SJCRH30 (cell line): ENCODE data around the gene DSEL. TPM values are rescaled to one million over a fixed set of nuclear protein-coding genes. Genes with fewer than 3 reads are reported as not detected.

ENCODE experiments used
- DNase-seq, 2 experiments: peaks; one replicate each; pipeline ENCODE4 v3.0.0-alpha.2; 2015 to 2020
- H3K27ac ChIP-seq: fragments of 250-450 bp; sonication (Bioruptor Pico); 2 replicates; pipeline ENCODE4 v1.5.1; 2020; ENCODE audit warnings: mild to moderate bottlenecking, moderate library complexity
- H3K27me3 ChIP-seq: fragments of 250-450 bp; sonication (Bioruptor Pico); 2 replicates; pipeline ENCODE4 v1.5.1; 2020; ENCODE audit warnings: mild to moderate bottlenecking, moderate library complexity
- H3K36me3 ChIP-seq: fragments of 250-450 bp; sonication (Bioruptor Pico); 2 replicates; pipeline ENCODE4 v1.5.1; 2020; ENCODE audit warnings: mild to moderate bottlenecking, moderate library complexity
- H3K4me1 ChIP-seq: fragments of 250-450 bp; sonication (Bioruptor Pico); 2 replicates; pipeline ENCODE4 v1.5.1; 2020; ENCODE audit warnings: mild to moderate bottlenecking, moderate library complexity
- H3K4me3 ChIP-seq: fragments of 250-450 bp; sonication (Bioruptor Pico); 2 replicates; pipeline ENCODE4 v1.5.1; 2020; ENCODE audit warnings: mild to moderate bottlenecking, moderate library complexity
- H3K9me3 ChIP-seq: fragments of 250-450 bp; sonication (Bioruptor Pico); replicated peaks from 2 replicates; pipeline ENCODE4 v1.5.1; 2020; ENCODE audit warnings: mild to moderate bottlenecking, moderate library complexity
- total RNA-seq: library from RNA; depleted of rRNA; stranded (reverse); fragments of >200 nt; shearing (Covaris generic); gene quantifications from 2 replicates; pipeline ENCODE4 v1.2.3, GENCODE V29; 2014; rRNA removed

The DSEL gene
- total RNA-seq, result 21.5 and 24.6 TPM in 2 replicates

DNA sequence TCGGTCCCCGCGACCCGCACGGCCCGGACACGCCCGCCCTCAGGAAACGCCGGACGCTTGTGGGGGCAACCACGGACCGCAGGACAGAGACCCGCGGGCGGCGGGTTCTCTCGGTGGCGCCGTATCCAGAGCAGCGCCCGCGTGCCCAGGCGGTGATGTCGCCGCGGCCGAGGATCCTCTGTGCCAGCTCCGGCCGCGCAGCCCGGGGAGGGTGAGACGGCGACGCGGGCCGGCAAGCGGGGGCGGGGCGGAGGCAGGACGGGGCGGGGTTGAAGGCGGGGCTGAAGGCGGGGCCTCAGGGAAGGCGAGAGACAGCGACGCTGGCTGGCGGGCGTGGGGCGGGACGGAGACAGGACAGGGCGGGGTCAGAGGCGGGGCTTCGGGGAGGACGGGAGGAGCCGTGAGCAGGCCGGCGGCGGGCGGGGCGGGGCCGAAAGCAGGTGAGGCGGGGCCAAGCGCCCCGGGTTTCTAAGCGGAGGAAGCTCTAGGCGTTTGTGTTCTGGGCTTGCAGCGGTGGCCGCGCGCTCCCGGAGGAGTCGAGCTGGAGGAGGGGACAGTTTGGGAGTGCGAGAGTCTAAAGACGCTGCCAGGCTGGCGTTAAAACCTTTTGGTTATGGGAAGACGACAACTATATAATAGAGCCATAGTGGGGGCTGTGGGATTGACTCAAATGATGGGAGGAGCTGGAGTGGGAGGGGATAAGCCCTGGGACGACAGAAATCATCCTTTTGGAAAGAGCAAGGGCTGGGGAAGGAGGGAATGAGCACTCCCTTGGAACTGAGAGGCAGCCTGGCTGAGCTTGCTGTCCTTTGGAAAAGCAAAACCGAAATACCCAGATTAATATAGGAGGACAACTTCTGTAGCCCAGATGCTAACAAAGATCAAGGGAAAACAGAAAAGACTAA is at the start of gene DSEL:
Gene DSEL (minus strand): TSS at position 182 of the 905 bp plus-strand sequence. CDS start 2,112 bp downstream, outside the sequence.
- peak within 1 kb of the TSS; percentile 89 for H3K27ac ChIP-seq
- H3K36me3 ChIP-seq, result peaks cover 18% of the 10 kb centered on the region
- H3K27me3 ChIP-seq, result no peaks in the 10 kb centered on the region
- peak within 1 kb of the TSS; percentile 91 for H3K4me3 ChIP-seq
- H3K4me1 ChIP-seq, result peaks cover 19% of the 10 kb centered on the region
- no peaks in the 10 kb centered on the region for H3K9me3 ChIP-seq
- DNase-seq, result peak; percentile 92 to 94

DNA sequence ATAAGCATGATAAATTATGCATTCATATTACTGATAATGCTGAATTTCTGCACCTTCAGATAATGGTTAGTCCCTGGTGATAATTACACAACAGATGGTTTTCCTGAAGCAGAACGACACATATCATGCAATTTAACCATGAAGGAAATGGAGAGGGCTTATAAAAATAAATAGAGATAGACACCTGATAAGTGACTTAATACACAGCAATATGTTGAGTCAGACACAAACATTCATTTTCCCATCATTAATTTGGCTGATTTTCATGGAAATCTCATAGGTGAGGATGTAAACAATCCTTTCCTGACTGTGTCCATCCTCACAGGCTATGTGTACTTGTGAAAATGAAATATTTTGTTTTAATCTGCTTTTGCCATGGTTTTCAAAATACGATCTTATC is 36.9 kb upstream of the DSEL start:
- DNase-seq, result peak; percentile 1 to 71
- no peaks in the 10 kb centered on the region for H3K27me3 ChIP-seq

DNA sequence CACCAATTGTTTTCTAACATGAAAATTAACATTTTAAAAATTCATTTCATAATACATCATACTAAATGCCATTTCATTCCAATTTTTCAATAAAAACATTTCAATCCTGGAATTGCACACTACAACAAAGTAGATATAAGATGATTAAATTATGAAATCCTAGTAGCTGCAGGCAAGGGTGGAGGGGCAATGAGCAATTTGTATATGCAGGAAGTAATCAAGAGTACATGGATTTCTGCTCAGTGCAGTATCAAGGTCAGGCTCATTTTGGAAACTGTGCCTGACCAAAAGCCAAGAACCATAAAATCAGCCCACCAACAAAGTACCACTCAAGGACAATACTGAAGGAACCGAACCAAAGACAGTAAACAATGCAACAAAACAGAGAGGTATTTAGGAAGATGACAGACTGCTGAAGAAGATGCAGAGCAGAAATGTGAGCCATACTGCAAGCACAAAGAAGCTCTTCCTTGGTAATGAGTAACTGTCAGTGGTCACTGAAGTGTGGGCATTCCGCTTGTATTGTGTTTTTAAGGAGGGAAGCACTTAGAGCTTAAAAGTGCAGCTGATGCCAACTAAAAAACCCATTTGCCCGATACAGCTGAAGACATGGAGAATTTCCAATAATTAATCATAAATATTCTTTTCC is 34.5 kb upstream of the DSEL start:
- peaks cover 34% of the 10 kb centered on the region for H3K4me1 ChIP-seq

More for the DNA sequence above, 36.9 kb upstream of the DSEL start:
- H3K36me3 ChIP-seq, result no peaks in the 10 kb centered on the region
- no peaks in the 10 kb centered on the region for H3K9me3 ChIP-seq
- H3K4me3 ChIP-seq, result no peak overlapping the region
- peaks cover 34% of the 10 kb centered on the region for H3K4me1 ChIP-seq
- peak overlapping the region; percentile 91 for H3K27ac ChIP-seq

DNA sequence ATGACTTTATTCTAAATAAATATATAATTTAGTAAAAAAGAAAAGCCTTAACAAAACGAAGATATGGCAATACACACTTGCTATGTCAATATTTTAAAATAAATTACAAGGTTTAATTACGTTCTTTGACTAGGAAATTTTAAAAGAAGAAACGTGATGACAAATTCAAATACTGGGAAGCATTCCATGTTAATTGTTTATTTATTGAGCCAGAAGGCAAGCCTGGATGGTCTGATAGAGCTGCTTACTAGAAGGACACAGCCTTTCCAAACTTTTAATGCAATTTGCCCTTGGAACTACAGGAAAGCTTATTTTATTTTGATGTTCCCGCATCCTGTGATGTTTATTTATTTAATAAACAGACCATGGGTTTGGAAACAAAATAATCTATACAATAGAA is 33.4 kb upstream of the DSEL start:
- DNase-seq, result no peak
- no peaks in the 10 kb centered on the region for H3K27me3 ChIP-seq
- H3K9me3 ChIP-seq, result no peaks in the 10 kb centered on the region
- no peak overlapping the region for H3K4me3 ChIP-seq
- no peak overlapping the region for H3K27ac ChIP-seq
- H3K4me1 ChIP-seq, result peaks cover 34% of the 10 kb centered on the region
- no peaks in the 10 kb centered on the region for H3K36me3 ChIP-seq

More for the DNA sequence above, 34.5 kb upstream of the DSEL start:
- Histone ChIP-seq H3K27me3 (no peaks in the 10 kb centered on the region), H3K4me3 (no peak overlapping the region), H3K9me3 (no peaks in the 10 kb centered on the region), H3K27ac (no peak overlapping the region), H3K36me3 (no peaks in the 10 kb centered on the region)
- no peak for DNase-seq

DNA sequence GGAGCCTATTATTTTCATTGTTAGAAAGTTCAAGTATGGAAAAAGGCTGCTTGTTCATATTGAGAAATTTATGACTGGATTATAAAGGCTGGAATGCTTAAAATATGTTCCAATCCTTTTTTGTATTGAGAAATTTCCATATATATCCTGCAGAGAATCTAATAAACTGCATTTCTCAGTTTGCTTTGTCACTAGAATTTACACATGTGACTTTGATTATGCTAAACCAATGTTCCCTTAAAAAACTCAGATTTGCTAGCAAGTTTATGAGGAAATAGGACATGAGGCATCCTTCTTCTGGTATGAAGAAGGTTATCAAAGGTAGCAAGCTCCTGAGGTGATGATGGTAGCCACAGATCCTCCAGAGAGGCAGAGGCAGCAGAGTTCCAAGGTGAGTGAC is 29.2 kb upstream of the DSEL start:
- Histone ChIP-seq H3K27ac (no peak overlapping the region), H3K9me3 (no peaks in the 10 kb centered on the region), H3K4me3 (no peak overlapping the region), H3K27me3 (no peaks in the 10 kb centered on the region), H3K36me3 (no peaks in the 10 kb centered on the region), H3K4me1 (peaks cover 9% of the 10 kb centered on the region; the same call in 1 of the 2 replicates)
- DNase-seq, result no peak

DNA sequence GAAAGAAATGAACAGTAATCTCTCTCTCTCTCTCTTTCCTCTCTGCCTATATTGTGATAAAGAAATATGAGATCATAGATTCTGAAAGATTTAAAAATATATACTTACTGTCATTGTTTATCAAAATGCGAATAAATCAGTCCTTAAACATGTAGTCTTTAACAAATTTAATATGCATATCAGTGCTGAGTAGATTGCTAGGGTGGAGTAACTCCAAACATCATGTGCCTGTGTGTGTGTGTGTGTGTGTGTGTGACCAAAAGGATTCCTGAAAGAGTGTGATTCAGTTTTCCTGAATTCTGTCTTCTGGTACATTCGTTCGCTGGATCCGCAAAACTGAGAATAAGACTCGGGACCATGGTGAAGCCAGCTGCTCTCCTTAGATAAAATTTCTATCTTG is 24.0 kb upstream of the DSEL start:
- Histone ChIP-seq H3K27ac (no peak overlapping the region), H3K27me3 (no peaks in the 10 kb centered on the region), H3K36me3 (no peaks in the 10 kb centered on the region), H3K4me1 (no peaks in the 10 kb centered on the region), H3K4me3 (no peak overlapping the region), H3K9me3 (no peaks in the 10 kb centered on the region)
- DNase-seq, result no peak

DNA sequence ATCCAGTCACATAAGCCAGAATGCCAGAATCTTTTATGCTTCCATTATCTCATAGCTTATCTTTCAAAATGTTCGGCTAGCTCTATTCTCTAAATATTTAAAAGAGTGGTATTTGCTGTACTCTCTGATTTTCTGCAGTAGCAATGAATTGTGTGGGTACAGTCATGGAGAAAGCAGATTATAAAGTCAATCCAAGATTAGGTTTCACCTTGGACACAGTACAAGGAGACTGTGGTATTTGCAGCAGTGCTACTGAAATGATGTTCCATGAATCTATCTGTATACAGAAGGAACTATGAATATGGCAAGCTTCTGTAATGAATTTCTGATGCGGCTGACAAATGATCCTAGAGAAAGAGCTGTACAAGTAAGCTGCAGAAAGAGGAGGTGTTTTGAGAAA is 15.4 kb upstream of the DSEL start:
- DNase-seq, result no peak

DNA sequence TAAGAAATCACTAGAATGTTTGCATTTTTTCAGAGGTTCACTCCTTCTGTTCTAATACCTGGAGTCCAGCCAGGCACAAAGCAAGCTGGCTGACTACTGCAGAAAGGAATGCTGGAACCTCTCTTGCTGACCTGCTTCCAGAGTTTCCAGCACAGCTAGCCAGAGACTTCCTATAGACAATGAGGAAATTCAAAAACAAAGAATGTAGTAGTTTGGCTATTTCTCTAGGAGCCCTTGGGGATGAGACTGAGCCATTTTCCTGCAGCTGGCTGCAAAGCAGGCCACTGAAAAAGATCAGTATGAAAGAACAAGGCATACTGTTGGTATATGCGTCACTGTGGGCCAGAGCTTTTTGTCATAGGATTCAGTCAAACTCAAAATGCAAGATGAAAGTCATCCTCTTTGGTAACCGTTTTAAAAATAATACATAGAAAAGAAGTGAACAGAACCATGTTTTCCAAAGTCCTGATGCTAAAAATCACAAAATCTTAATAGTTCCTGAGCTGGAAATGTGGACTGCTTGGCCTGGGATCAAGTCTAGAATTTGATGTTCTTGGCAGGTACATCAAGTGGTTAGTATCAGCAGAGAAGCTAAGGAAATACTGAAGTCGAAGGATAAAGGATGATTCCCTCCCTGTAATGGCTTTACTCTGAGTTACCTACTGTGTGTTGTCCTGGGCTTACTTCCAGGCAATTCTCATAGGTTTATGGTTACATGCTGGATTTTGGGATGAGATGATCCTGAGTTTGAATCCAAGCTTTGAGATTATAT is 9.0 kb upstream of the DSEL start:
- H3K4me1 ChIP-seq, result peaks cover 13% of the 10 kb centered on the region
- H3K36me3 ChIP-seq, result no peaks in the 10 kb centered on the region
- H3K27me3 ChIP-seq, result no peaks in the 10 kb centered on the region
- peak overlapping the region; percentile 48 for H3K27ac ChIP-seq
- peak; percentile 61 to 66 for DNase-seq
- no peaks in the 10 kb centered on the region for H3K9me3 ChIP-seq
- no peak overlapping the region for H3K4me3 ChIP-seq

More for the DNA sequence above, 15.4 kb upstream of the DSEL start:
- Histone ChIP-seq H3K4me1 (no peaks in the 10 kb centered on the region), H3K9me3 (no peaks in the 10 kb centered on the region), H3K36me3 (no peaks in the 10 kb centered on the region), H3K4me3 (no peak overlapping the region), H3K27ac (no peak overlapping the region), H3K27me3 (no peaks in the 10 kb centered on the region)

DNA sequence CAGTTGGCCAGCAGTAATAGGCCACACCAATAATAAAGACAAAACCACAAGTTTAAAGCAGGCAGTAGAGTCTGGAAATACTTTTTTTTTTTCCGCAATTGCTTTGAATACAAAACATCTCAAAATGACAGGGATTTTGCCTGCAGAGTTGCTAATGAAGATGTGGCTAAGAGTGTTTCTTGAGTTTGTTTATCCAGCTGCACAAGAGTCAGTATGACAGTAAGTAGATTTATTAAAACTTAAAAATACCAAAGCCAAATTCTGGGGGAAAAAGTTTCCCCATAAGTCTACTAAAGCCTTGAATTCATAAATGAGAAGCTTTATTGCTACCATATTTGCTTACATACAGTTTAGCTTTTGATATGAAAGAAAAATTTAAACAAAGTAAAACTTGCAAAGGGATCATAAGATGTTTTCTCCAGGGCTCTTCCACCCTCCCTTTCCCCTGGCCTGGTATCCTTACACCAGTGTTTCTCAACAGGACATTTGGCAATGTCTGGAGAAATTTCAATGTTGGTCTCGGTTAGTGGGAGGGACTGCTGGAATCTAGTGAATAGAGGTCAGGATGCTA is 3.9 kb upstream of the DSEL start:
- Histone ChIP-seq H3K4me1 (peaks cover 24% of the 10 kb centered on the region), H3K36me3 (no peaks in the 10 kb centered on the region), H3K9me3 (no peaks in the 10 kb centered on the region), H3K4me3 (no peak overlapping the region), H3K27me3 (no peaks in the 10 kb centered on the region), H3K27ac (no peak overlapping the region)
- peak in 1 of 2 experiments; percentile 10 for DNase-seq

DNA sequence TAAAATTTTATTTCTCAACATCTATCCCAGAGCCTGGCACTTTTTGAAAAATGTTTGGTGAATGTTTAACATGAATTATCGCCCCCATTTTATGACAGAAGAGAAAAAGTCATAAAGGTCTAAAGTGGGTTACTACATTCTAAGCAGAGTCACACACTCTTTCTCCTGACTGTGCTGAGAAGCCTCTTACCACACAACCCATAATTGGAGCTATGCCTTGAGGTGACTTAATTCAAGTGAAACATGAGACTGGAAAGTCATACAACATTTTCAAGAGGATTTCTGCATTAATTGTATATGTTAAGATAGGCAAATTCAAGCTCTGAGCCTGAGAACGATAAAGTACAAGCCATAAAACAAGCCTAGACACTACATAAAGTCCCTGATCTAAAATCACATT is 3.1 kb upstream of the DSEL start:
- Histone ChIP-seq H3K36me3 (no peaks in the 10 kb centered on the region; the same call in 1 of the 2 replicates), H3K4me3 (no peak overlapping the region), H3K27me3 (no peaks in the 10 kb centered on the region), H3K27ac (no peak overlapping the region), H3K9me3 (no peaks in the 10 kb centered on the region), H3K4me1 (peaks cover 19% of the 10 kb centered on the region)
- peak in 1 of 2 experiments; percentile 27 for DNase-seq

DNA sequence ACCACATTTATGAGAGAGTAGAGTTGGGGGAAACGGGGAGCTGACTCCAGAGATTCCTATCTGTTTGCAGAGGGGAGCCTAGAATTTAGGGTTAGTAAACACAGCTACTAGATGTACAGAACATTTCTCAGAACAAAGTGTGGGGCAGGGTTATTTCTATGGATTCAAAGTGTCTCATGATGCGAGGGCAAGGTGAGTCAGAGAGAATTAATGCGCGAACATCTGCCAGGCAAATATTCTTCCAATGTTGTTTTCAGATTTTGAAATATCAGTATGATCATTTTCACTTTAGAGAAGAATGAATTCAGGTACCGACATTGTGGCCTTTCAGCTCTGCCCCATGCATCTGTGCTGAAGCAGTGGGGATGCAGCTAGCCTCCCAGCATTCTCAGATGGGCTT is 2.0 kb upstream of the DSEL start:
- Histone ChIP-seq H3K27me3 (no peaks in the 10 kb centered on the region), H3K36me3 (peaks cover 5% of the 10 kb centered on the region), H3K4me3 (no peak overlapping the region), H3K27ac (no peak overlapping the region), H3K4me1 (peaks cover 19% of the 10 kb centered on the region), H3K9me3 (no peaks in the 10 kb centered on the region)
- no peak for DNase-seq

DNA sequence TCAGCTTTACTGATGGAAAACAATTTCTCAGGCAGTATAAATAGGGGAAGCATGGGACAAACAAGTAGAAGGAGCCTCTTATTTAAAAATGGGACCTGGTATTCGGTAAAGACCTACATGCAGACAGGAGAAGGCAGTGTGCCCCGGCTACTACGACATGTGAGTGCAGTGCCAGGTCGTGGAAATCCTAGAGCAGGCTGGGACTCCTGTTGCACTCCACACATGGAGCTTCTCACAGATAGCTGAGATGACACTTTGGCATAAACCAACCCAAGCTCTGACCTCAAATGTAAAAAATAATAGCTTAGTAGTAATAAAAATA is 885 bp upstream of the DSEL start:
- peak overlapping the region; percentile 73 for H3K27ac ChIP-seq
- peak; percentile 20 to 49 for DNase-seq
- H3K9me3 ChIP-seq, result no peaks in the 10 kb centered on the region
- H3K4me1 ChIP-seq, result peaks cover 19% of the 10 kb centered on the region
- no peaks in the 10 kb centered on the region for H3K27me3 ChIP-seq
- H3K36me3 ChIP-seq, result peaks cover 13% of the 10 kb centered on the region
- peak overlapping the region; percentile 91 for H3K4me3 ChIP-seq

DNA sequence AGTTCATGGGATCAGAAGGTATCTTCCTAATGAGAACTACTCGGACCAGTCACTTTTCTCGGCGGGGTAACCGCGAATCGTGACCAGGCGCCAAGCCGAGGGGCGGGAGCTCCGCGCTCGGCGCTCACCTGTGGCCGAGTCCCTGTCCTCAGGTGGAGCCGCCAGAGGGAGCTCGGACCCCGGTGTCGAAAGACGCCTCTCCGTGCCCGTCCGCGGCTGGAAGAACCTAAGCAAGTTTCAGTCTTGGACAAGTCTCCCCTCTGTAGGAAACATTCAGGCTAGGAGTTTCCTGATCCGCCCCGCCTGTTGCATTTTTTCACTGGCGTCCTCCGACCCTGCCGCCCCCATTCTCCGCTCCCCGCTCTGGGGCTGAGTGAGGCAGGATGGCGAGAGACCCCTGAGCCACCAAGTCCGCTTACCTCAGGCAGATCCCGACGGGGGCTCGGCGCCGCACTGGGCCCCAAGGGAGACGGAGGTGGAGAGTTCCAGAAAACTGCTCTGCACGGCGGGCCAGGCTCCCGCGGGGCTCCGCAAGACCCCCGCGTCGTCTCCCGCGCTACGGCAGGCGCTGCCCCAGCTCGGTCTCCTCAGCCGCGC is 480 bp downstream of the DSEL start:
- peaks cover 22% of the 10 kb centered on the region for H3K36me3 ChIP-seq
- no peaks in the 10 kb centered on the region for H3K27me3 ChIP-seq
- peak overlapping the region; percentile 91 for H3K4me3 ChIP-seq
- H3K9me3 ChIP-seq, result no peaks in the 10 kb centered on the region
- H3K4me1 ChIP-seq, result peaks cover 19% of the 10 kb centered on the region
- peak overlapping the region; percentile 89 for H3K27ac ChIP-seq
- peak; percentile 78 to 85 for DNase-seq

DNA sequence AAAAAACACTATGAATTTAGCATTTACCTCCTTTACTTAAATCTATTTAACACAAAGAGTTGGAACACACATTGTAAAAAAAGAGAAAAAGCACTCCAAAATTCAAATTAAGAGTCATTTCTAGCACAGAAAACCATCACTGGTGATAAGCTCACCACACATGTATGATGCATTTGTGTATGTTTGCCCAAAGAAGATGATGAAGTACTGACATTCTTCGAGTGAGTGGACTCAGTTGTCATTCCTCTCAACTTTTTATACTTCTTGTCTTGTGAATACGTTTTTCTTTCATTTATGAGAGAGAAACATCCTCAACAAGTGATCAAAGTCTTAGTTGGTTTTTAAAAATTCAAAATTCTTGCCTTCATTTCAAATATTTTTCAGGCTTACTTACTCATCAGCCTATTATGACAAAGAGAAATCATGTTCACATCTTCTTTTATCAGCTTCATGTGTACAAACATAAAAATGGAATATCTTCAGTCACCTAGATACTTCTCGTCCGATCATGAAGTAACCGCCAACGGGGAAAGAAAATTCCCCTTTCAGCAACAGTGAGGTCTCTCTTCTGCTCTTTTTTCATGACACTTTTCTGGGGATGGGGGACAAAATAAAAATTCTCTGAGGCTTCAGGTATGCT is 1.5 kb downstream of the DSEL start:
- Histone ChIP-seq H3K4me3 (peak overlapping the region; percentile 91), H3K36me3 (peaks cover 26% of the 10 kb centered on the region), H3K27ac (peak overlapping the region; percentile 89), H3K27me3 (no peaks in the 10 kb centered on the region), H3K9me3 (no peaks in the 10 kb centered on the region), H3K4me1 (peaks cover 13% of the 10 kb centered on the region; the same call in 1 of the 2 replicates)
- DNase-seq, result peak in 1 of 2 experiments; percentile 24
